Stimulated activated naive CD4-positive, alpha-beta T cell (primary cell): Measurements from ENCODE around the gene TBX22.
"Not testable (repeated sequence)": the region's sequence is repeated elsewhere in the genome, so short reads cannot be mapped to it uniquely, and the experiment has no call there.

Experiments
- DNase-seq, 6 experiments: peaks; one replicate each; lab custom pipeline; 2025; lab: John Stamatoyannopoulos, UW

Gene TBX22, protein sequence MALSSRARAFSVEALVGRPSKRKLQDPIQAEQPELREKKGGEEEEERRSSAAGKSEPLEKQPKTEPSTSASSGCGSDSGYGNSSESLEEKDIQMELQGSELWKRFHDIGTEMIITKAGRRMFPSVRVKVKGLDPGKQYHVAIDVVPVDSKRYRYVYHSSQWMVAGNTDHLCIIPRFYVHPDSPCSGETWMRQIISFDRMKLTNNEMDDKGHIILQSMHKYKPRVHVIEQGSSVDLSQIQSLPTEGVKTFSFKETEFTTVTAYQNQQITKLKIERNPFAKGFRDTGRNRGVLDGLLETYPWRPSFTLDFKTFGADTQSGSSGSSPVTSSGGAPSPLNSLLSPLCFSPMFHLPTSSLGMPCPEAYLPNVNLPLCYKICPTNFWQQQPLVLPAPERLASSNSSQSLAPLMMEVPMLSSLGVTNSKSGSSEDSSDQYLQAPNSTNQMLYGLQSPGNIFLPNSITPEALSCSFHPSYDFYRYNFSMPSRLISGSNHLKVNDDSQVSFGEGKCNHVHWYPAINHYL

DNA sequence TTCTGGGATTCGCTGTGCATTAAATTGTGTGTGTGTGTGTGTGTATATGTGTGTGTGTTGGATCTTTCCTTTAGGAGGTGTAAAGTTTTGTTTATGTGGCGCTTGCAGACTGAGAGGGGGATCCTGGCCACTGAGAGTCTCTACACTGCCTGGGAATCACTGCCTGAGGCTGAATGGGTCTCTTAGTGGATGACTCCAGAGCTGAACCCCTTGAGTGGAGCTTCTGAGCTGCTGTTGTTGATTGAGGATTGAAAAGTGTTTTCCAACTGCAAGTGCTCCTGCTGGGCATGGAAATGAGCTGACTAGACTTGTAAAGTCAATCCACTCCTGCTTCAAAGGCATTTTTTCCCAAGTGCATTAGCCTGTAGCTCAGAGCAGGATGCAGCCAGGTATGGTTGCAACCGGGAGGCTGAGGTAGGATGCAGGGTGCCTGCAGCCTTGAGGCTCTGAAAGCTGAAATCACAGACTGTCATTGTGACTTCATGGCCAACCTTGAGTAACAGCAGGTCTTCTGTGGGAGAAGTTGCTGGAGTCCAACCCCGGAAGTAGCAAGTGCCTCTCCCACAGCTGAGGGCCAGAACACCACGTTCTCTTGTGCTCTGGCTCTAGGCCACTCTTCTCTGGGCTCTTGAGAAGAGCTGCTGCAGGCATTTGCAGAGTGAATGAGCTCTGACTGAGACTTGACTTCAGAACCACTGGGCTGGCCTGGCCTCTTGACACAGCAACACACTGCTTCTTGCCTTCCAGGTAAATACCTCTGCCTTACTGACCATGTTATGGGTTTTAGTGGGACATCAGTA lies at the start of gene TBX22:
Gene TBX22 (plus strand): TSS at position 613 of the 800 bp plus-strand sequence. CDS start 7,517 bp downstream, outside the sequence.
- DNase-seq = no peak

- DNase-seq = no peak
Observed at GRCh38 chrX:79975605-79976004, 38.9 kb upstream of the TBX22 start.

DNA sequence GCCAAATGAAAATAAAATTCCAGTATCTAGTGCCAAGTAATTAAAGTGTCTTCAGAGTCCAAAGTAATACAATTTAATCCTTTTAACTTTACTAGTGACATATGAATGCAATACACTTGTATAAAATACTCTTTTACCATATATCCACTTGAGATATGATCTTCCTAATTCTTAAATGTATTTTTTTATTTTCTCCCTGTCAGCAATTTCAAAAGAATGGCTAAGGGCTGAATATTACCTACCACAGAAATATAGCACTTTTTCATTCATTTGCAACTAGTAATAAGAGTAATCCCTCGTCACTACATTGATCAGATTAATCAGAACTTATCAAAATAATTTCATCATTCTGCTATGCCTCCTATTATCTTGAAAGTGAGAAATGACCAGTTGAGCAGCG lies 10.1 kb upstream of the TBX22 start:
- no peak for DNase-seq

GRCh38 chrX:80011522-80011921 lies 3.0 kb upstream of the TBX22 start:
- no peak for DNase-seq

DNA sequence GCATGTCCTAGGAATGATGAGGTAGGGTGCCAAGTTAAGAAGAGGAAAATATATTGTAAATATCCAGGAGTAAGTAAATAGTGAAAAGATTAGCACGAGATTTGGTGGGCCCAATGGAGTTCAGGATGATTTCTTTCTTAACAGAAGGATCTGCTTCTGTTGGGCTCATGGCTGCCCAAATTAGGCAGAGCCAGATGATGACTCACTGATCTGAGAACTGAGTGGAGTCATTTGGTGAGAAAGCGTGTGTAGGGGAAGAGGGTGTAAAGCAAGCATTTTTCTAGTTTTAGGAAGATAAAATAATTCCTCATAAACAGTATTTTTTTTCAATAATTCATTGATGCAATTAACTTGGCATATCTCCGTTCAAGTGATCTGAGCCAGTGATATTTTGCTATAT lies 1.6 kb downstream of the TBX22 start:
- DNase-seq = no peak

GRCh38 chrX:80021621-80022020 lies 7.1 kb downstream of the TBX22 start:
- no peak for DNase-seq

DNA sequence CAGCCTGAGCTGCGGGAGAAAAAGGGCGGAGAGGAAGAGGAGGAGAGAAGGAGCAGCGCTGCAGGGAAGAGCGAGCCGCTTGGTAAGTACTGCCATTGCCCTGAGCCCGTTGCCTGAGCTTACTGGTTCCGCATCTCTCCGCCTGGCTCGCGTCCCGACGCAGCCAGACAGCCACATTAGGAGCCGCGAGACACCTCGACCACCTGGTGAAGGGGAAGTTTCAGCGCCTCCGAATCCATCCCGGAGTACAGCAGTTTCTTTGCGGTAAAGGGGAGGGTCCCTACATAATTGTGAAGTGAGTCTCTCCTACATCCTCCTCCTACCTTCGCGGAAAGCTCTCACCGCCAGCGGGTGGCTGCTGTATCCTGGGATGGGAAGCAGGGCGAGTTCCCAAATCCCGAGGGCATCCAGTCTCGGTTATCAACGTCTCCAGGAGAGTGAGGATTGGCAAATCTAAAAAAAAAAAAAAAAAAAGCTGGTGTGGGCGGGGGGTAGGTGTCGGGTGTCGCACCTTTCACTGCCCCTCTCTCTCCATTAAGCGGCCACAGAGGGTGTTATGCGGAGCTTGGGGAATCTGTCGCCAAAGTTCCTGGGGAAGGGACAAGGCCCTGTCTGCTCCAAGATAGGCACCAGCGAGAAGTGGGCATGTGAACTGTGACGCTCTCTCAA lies 7.9 kb downstream of the TBX22 start:
- DNase-seq = no peak

DNA sequence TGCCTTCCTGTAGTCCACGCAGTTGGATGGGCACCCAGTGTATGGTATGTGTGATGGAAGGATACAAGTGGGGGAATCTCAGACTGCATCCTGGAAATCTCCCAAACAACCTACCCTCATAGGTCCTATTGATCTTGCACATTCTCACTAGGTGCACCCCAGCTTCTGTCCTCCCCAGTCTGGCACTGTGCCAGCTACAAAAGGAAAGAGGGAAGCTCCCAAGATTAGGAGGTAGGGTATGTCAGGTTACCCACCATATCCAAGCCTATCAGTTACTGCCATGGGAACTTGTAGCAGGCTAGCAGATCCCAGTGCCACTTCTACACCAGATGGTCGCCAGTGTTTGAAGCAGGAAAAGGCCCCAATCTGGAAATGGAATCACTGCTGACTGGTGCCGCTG lies 11.6 kb downstream of the TBX22 start:
- DNase-seq = no peak

GRCh38 chrX:80066156-80066555 lies 51.6 kb downstream of the TBX22 start:
- DNase-seq = not testable (repeated sequence)

GRCh38 chrX:80075625-80076024 lies 61.1 kb downstream of the TBX22 start:
- DNase-seq = not testable (repeated sequence)
